Measurements from ENCODE around the gene OLFML2B.

GRCh38 chr1:161983725-161984124, 39.9 kb downstream of the OLFML2B start:
- TF ChIP-seq CTCF (conservative IDR thresholded peaks at IDR 0.05; ENCODE audit: low read length) (no peak), EZH2phosphoT487 (IDR thresholded peaks at IDR 0.05; ENCODE audit: borderline replicate concordance) (no peak)

Measured in Loucy (cell line).